Fibroblast of skin of left quadriceps (primary cell): ENCODE measurements around the gene FGF19.

Experiments
- DNase-seq, 2 experiments: peaks; one replicate each; pipeline ENCODE4 v3.0.0-alpha.2; 2013; ENCODE audit warnings: low read depth in 2 of 2

FGF19 gene

GRCh38 chr11:69671734-69672465 lies 31.9 kb downstream of the FGF19 start:
- DNase-seq = no peak

GRCh38 chr11:69670158-69670845 lies 33.5 kb downstream of the FGF19 start:
- peak; percentile 57 to 61 for DNase-seq

- no peak for DNase-seq
These were observed 34.3 kb downstream of the FGF19 start for GRCh38 chr11:69669486-69669885.

GRCh38 chr11:69667619-69668604 lies 35.9 kb downstream of the FGF19 start:
- no peak for DNase-seq

GRCh38 chr11:69666752-69667536 lies 36.9 kb downstream of the FGF19 start:
- no peak for DNase-seq

- DNase-seq = no peak
These were observed 37.6 kb downstream of the FGF19 start for GRCh38 chr11:69666261-69666660.

- DNase-seq = no peak
These were observed 38.2 kb downstream of the FGF19 start for GRCh38 chr11:69665669-69666068.

GRCh38 chr11:69664901-69665300 lies 38.9 kb downstream of the FGF19 start:
- DNase-seq = no peak

- DNase-seq = no peak
These were observed 39.6 kb downstream of the FGF19 start for GRCh38 chr11:69664103-69664775.

- DNase-seq = no peak
These were observed 40.5 kb downstream of the FGF19 start for GRCh38 chr11:69663326-69663725.

- no peak for DNase-seq
These were observed 41.0 kb downstream of the FGF19 start for GRCh38 chr11:69662806-69663205.

- DNase-seq = no peak
These were observed 41.7 kb downstream of the FGF19 start for GRCh38 chr11:69662021-69662698.

GRCh38 chr11:69661413-69661715 lies 42.5 kb downstream of the FGF19 start:
- DNase-seq = no peak

GRCh38 chr11:69660001-69660500 lies 43.8 kb downstream of the FGF19 start:
- DNase-seq = no peak

GRCh38 chr11:69659591-69659990 lies 44.2 kb downstream of the FGF19 start:
- no peak for DNase-seq

GRCh38 chr11:69658626-69659450 lies 45.0 kb downstream of the FGF19 start:
- DNase-seq = no peak

GRCh38 chr11:69657911-69658625 lies 45.8 kb downstream of the FGF19 start:
- no peak for DNase-seq

GRCh38 chr11:69657456-69657910 lies 46.3 kb downstream of the FGF19 start:
- no peak for DNase-seq
